Measurements from ENCODE around the gene KRT73. TPM values are rescaled to one million over a fixed set of nuclear protein-coding genes. Genes with fewer than 3 reads are reported as not detected.

The KRT73 gene
- total RNA-seq, 1 donor from 2014 or later = 0.77 TPM

DNA sequence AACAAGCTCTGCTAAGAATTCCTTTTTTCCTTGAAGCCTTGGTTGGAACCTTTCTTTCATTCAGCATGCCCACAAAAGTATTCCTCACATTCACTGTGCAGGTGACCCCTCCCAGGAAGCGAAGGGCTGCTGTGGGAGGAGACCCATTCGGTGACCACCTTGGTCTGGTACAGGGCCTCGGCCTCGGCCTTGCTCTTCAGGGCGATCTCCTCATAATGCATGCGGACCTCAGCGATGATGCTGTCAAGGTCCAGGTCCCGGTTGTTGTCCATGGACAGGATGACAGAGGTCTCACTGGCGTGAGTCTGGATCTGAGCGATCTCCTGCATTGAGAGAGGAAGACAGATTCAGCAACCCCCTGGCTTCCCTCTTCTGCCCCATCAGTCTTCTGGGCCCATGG is 47.8 kb downstream of the KRT73 start:
- no peak for DNase-seq (ENCODE audit: low spot score)
- Mint-ChIP-seq H3K4me3 (ENCODE audit: unreplicated experiment) (no peak overlapping the region), H3K27me3 (ENCODE audit: unreplicated experiment) (peaks cover 9% of the 10 kb centered on the region), H3K9me3 (ENCODE audit: unreplicated experiment) (no peaks in the 10 kb centered on the region), H3K36me3 (ENCODE audit: low read depth, unreplicated experiment) (no peaks in the 10 kb centered on the region), H3K27ac (ENCODE audit: unreplicated experiment) (no peak overlapping the region), H3K4me1 (ENCODE audit: unreplicated experiment) (peaks cover 14% of the 10 kb centered on the region)
- no peak for TF ChIP-seq CTCF (IDR thresholded peaks at IDR 0.05; ENCODE audit: unreplicated experiment)

DNA sequence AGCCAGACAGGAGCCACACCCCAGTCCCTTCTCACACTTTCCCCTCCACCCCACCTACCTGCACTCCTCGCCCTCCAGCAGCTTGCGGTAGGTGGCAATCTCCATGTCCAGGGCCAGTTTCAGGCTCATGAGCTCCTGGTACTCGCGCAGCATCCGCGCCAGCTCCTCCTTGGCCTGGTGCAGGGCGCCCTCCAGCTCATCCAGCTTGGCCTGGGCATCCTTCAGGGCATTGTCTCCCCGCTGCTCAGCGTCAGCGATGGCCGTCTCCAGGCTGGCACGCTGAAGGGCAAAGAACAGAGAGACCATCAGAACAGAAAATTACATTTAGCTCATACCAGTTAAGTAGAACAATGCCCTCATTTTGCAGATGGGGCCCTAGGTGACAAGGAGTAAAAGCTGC is 50.2 kb downstream of the KRT73 start:
- DNase-seq (ENCODE audit: low spot score) = no peak
- TF ChIP-seq CTCF (IDR thresholded peaks at IDR 0.05; ENCODE audit: unreplicated experiment) = no peak
- Mint-ChIP-seq H3K4me1 (ENCODE audit: unreplicated experiment) (peaks cover 14% of the 10 kb centered on the region), H3K4me3 (ENCODE audit: unreplicated experiment) (no peak overlapping the region), H3K27me3 (ENCODE audit: unreplicated experiment) (peaks cover 9% of the 10 kb centered on the region), H3K36me3 (ENCODE audit: low read depth, unreplicated experiment) (no peaks in the 10 kb centered on the region), H3K9me3 (ENCODE audit: unreplicated experiment) (no peaks in the 10 kb centered on the region), H3K27ac (ENCODE audit: unreplicated experiment) (no peak overlapping the region)

- DNase-seq (ENCODE audit: low spot score) = no peak
- H3K4me1 Mint-ChIP-seq (ENCODE audit: unreplicated experiment) = peaks cover 6% of the 10 kb centered on the region
- no peak for TF ChIP-seq CTCF (IDR thresholded peaks at IDR 0.05; ENCODE audit: unreplicated experiment)
- H3K9me3 Mint-ChIP-seq (ENCODE audit: unreplicated experiment) = no peaks in the 10 kb centered on the region
- no peak overlapping the region for H3K4me3 Mint-ChIP-seq (ENCODE audit: unreplicated experiment)
- no peak overlapping the region for H3K27ac Mint-ChIP-seq (ENCODE audit: unreplicated experiment)
- no peaks in the 10 kb centered on the region for H3K36me3 Mint-ChIP-seq (ENCODE audit: low read depth, unreplicated experiment)
- peaks cover 9% of the 10 kb centered on the region for H3K27me3 Mint-ChIP-seq (ENCODE audit: unreplicated experiment)
Measured at GRCh38 chr12:52566847-52567291, 51.5 kb downstream of the KRT73 start.

- Mint-ChIP-seq H3K4me1 (ENCODE audit: unreplicated experiment) (peaks cover 2% of the 10 kb centered on the region), H3K27ac (ENCODE audit: unreplicated experiment) (no peak overlapping the region), H3K4me3 (ENCODE audit: unreplicated experiment) (no peak overlapping the region), H3K27me3 (ENCODE audit: unreplicated experiment) (peaks cover 6% of the 10 kb centered on the region), H3K9me3 (ENCODE audit: unreplicated experiment) (no peaks in the 10 kb centered on the region), H3K36me3 (ENCODE audit: low read depth, unreplicated experiment) (no peaks in the 10 kb centered on the region)
- TF ChIP-seq CTCF (IDR thresholded peaks at IDR 0.05; ENCODE audit: unreplicated experiment) = no peak
- no peak for DNase-seq (ENCODE audit: low spot score)
Measured at GRCh38 chr12:52564582-52564981, 53.8 kb downstream of the KRT73 start.

DNA sequence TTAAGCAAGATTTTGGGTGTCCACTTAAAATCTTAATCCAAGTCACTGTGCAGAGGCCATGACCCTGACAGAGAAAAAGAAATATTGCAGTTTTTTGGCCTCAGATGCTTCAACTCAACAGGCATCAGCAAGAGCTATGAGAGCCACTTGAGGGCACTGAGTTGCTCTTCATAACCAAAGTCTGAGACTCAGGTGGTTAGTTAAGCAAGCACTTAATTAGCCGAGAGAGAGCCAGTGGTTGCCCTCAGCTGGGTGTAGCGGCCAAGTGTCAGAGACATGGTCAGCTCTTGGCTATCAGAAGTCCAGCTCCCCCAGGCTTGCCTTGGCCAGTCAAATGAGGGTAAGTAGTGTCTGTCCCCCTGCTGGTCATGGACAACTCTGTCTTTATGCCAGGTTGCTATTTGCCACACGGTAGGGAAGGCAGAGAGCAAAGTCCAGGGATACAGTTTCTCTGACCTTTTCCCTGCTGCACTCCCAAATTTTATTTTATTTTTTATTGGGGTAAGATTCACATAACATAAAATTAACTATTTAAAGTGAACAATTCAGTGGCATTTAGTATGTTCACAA is 56.4 kb downstream of the KRT73 start:
- Mint-ChIP-seq H3K27ac (ENCODE audit: unreplicated experiment) (no peak overlapping the region), H3K27me3 (ENCODE audit: unreplicated experiment) (peaks cover 6% of the 10 kb centered on the region), H3K9me3 (ENCODE audit: unreplicated experiment) (peaks cover 4% of the 10 kb centered on the region), H3K36me3 (ENCODE audit: low read depth, unreplicated experiment) (no peaks in the 10 kb centered on the region), H3K4me1 (ENCODE audit: unreplicated experiment) (no peaks in the 10 kb centered on the region), H3K4me3 (ENCODE audit: unreplicated experiment) (no peak overlapping the region)
- DNase-seq (ENCODE audit: low spot score) = no peak
- TF ChIP-seq CTCF (IDR thresholded peaks at IDR 0.05; ENCODE audit: unreplicated experiment) = peak; percentile 49
